Stimulated activated naive CD8-positive, alpha-beta T cell treated with anti-CD3 and anti-CD28 coated beads, Interleukin-15, amount 100 ng/mL, for 72 hours (primary cell): ENCODE data around the gene NXN.
"Not testable (repeated sequence)": the region's sequence is repeated elsewhere in the genome, so short reads cannot be mapped to it uniquely, and the experiment has no call there.

Experiments used
- ATAC-seq: fragments of 150-1000 bp; cut with Tn5 transposase; 2 replicates; pipeline ENCODE4 v1.10.0; 2021; ENCODE audit warnings: mild to moderate bottlenecking, moderate library complexity
- DNase-seq, 2 donors: peaks; one replicate each; pipeline ENCODE4 v3.0.0; 2021 to 2022
- H3K27ac Mint-ChIP-seq, 2 donors: one replicate each; pipeline ENCODE4 v1.8.0; 2022; ENCODE audit warnings: mild to moderate bottlenecking in 2 of 2, mixed read lengths in 2 of 2, moderate library complexity in 2 of 2
- H3K27me3 Mint-ChIP-seq: one replicate; pipeline ENCODE4 v1.8.0; 2022; ENCODE audit warnings: mixed read lengths
- H3K4me1 Mint-ChIP-seq: one replicate; pipeline ENCODE4 v1.8.0; 2022; ENCODE audit warnings: mild to moderate bottlenecking, mixed read lengths
- H3K4me3 Mint-ChIP-seq, 2 donors: one replicate each; pipeline ENCODE4 v1.8.0; 2022; ENCODE audit warnings: mild to moderate bottlenecking in 2 of 2, mixed read lengths in 2 of 2, moderate library complexity in 1 of 2
- H3K9me3 Mint-ChIP-seq, 2 donors: one replicate each; pipeline ENCODE4 v1.8.0; 2022; ENCODE audit warnings: mixed read lengths in 2 of 2

NXN gene

GRCh38 chr17:811051-811784 is 168.4 kb downstream of the NXN start:
- ATAC-seq: no peak
- H3K27ac Mint-ChIP-seq: no peak overlapping the region
- peaks cover 11% of the 10 kb centered on the region for H3K27me3 Mint-ChIP-seq
- DNase-seq: no peak
- H3K4me1 Mint-ChIP-seq: no peaks in the 10 kb centered on the region
- no peak overlapping the region for H3K4me3 Mint-ChIP-seq
- peaks cover 0 to 5% of the 10 kb centered on the region in 2 donors for H3K9me3 Mint-ChIP-seq

- Mint-ChIP-seq H3K9me3 (peaks cover 0 to 4% of the 10 kb centered on the region in 2 donors), H3K4me1 (no peaks in the 10 kb centered on the region)
Observed at GRCh38 chr17:807523-808294, 171.9 kb downstream of the NXN start.

GRCh38 chr17:806781-807522 is 172.6 kb downstream of the NXN start:
- Mint-ChIP-seq H3K4me3 (no peak overlapping the region), H3K27ac (no peak overlapping the region), H3K27me3 (peaks cover 11% of the 10 kb centered on the region), H3K9me3 (no peaks in the 10 kb centered on the region), H3K4me1 (no peaks in the 10 kb centered on the region)
- no peak for ATAC-seq
- no peak for DNase-seq

More at GRCh38 chr17:807523-808294, 171.9 kb downstream of the NXN start:
- Mint-ChIP-seq H3K27me3 (peaks cover 11% of the 10 kb centered on the region), H3K4me3 (no peak overlapping the region), H3K27ac (no peak overlapping the region)
- ATAC-seq (no peak), DNase-seq (no peak)

DNA sequence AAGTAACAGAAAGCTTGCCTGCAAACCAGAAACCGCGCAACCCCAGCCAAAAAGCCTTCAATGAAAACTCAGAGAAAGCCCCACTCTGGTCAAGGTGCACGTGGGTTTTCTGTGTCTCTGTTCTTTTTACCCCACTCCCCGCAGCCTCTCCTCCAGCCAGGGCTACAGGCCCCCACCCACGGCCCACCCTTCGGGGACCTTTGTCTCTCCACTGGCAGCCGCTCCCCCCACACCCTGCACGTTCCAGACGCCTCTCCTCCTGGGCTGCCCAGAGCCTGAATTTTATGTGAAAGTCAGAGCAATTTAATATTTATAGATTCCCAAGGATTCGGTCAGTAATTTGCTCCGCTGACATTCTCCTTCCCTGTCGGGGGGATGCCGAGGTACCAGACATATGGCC is 173.2 kb downstream of the NXN start:
- no peak overlapping the region for H3K4me3 Mint-ChIP-seq
- DNase-seq (no peak), ATAC-seq (no peak)
- no peaks in the 10 kb centered on the region for H3K4me1 Mint-ChIP-seq
- H3K27me3 Mint-ChIP-seq: peaks cover 11% of the 10 kb centered on the region
- H3K27ac Mint-ChIP-seq: no peak overlapping the region
- H3K9me3 Mint-ChIP-seq: no peaks in the 10 kb centered on the region

DNA sequence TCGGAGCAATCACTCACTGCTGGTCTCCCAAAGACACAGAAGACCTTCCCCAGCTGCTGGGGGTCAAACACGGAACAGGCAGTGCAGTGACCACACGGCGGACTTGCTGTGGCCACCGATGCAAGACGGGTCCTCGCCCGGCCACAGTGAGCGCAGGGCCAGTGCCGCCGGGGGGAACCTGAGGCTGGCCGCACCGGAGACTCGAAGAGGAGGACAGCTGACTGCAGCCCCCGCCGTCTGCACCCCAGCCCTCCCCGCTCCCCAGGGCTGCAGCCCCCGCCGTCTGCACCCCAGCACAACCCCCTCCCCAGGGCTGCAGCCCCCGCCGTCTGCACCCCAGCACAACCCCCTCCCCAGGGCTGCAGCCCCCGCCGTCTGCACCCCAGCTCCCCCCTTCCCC is 173.7 kb downstream of the NXN start:
- H3K9me3 Mint-ChIP-seq, H3K27ac Mint-ChIP-seq, H3K4me3 Mint-ChIP-seq, DNase-seq, H3K4me1 Mint-ChIP-seq, ATAC-seq: not testable (repeated sequence)
- H3K27me3 Mint-ChIP-seq: peaks cover 11% of the 10 kb centered on the region

DNA sequence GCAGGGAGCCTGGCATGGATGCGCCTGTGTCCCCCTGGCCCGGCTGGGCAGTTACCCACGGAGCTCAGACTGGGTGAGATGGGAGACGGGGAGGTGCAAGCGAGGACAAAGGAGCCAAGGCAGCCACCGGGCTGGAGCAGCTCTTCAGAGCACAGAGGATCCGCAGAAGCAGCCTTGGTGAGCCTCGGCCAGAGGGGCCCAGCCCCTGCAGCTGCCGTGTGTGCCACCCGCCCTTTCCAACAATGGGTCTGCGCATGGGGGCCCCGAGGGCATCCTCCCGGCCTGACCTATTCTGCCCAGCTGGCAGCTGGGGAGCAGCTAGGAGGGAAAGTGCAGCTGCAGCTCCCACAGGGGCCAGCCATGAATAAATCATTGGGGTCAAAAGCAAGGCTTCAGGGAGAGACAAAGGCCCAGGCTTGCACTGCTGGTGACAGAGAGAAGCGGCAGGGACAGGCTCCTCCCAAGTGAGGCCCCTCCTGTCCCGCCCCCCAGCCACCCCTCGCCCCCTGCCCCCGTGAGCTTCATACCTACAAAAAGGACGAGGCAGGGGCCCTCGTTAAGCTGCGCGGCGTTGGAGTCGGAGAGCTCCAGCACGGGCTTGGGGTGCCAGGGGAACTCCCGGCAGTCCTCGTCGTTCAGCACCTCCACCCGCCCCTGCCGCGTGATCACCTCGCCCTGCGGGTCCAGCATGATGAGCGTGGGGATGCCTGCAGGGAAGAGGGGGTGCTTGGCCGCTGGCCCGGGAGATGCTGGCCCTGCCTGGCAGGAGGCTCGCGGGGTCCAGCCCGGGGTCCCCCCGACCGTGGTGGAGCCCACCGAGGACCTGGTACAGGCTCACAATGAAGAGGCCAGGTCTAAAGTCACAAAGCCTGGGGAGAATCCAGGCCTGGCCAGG is 174.8 kb downstream of the NXN start:
- no peaks in the 10 kb centered on the region for H3K9me3 Mint-ChIP-seq

GRCh38 chr17:802901-803881 is 176.4 kb downstream of the NXN start:
- Mint-ChIP-seq H3K9me3 (no peaks in the 10 kb centered on the region), H3K4me1 (no peaks in the 10 kb centered on the region), H3K27me3 (no peaks in the 10 kb centered on the region), H3K27ac (peak overlapping the region in 1 of 2 donors; percentile 82), H3K4me3 (no peak overlapping the region)
- ATAC-seq: peak; percentile 31
- no peak for DNase-seq

More for the DNA sequence above, 174.8 kb downstream of the NXN start:
- Mint-ChIP-seq H3K27me3 (peaks cover 8% of the 10 kb centered on the region), H3K4me3 (no peak overlapping the region), H3K4me1 (no peaks in the 10 kb centered on the region), H3K27ac (no peak overlapping the region)
- ATAC-seq: no peak
- no peak for DNase-seq

GRCh38 chr17:802481-802880 is 177.1 kb downstream of the NXN start:
- ATAC-seq (no peak), DNase-seq (no peak)
- no peaks in the 10 kb centered on the region for H3K9me3 Mint-ChIP-seq
- H3K4me1 Mint-ChIP-seq: no peaks in the 10 kb centered on the region
- no peak overlapping the region for H3K27ac Mint-ChIP-seq
- no peaks in the 10 kb centered on the region for H3K27me3 Mint-ChIP-seq
- no peak overlapping the region for H3K4me3 Mint-ChIP-seq

- Mint-ChIP-seq H3K4me1 (no peaks in the 10 kb centered on the region), H3K27me3 (no peaks in the 10 kb centered on the region), H3K27ac (no peak overlapping the region), H3K4me3 (no peak overlapping the region), H3K9me3 (no peaks in the 10 kb centered on the region)
- ATAC-seq: no peak
- DNase-seq: no peak
Observed at GRCh38 chr17:801660-802059, 177.9 kb downstream of the NXN start.

GRCh38 chr17:800446-801242 is 178.9 kb downstream of the NXN start:
- no peak overlapping the region for H3K4me3 Mint-ChIP-seq
- no peak overlapping the region for H3K27ac Mint-ChIP-seq
- DNase-seq (no peak), ATAC-seq (no peak)
- H3K27me3 Mint-ChIP-seq: no peaks in the 10 kb centered on the region
- H3K9me3 Mint-ChIP-seq: no peaks in the 10 kb centered on the region
- no peaks in the 10 kb centered on the region for H3K4me1 Mint-ChIP-seq

DNA sequence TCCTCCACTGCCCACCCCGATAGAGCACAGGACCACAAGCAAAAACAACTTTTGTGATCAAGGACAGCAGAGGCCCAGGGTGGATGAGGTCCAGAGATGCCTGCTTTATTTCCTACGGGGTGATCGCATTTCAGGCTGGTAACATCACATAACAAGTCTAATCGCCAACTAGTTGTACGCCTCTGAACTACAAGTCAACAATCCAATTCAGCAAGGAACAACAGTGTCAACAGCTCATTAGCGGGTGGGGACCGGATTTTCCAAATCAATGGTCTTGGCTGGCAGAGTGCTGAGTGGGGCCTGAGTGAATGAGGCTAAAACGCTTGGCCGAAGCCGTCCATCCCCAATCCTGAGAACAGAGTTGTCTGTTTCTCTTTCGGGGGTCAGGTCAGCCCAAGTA is 180.3 kb downstream of the NXN start:
- DNase-seq (no peak), ATAC-seq (no peak)
- no peaks in the 10 kb centered on the region for H3K9me3 Mint-ChIP-seq
- no peak overlapping the region for H3K27ac Mint-ChIP-seq
- no peak overlapping the region for H3K4me3 Mint-ChIP-seq
- peaks cover 8% of the 10 kb centered on the region for H3K4me1 Mint-ChIP-seq
- no peaks in the 10 kb centered on the region for H3K27me3 Mint-ChIP-seq

DNA sequence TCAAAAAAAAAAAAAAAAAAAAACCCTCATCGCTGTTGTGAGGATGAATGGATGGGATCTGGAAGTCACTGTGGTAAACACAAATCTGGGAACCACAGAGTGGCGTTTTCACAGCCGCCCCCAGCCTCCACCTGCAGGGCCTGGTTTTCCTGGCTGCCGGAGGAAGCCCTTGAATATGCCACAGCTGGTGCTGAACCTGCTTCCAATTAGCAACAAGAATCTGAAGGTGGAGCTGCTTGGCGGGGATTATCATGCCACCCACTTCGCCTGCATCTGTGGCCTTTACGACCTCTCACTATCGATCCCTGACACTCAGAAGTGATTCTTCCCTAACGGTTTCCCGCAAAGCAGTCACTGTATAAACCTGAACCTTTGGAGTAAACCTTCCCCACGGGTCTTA is 181.3 kb downstream of the NXN start:
- ATAC-seq (no peak), DNase-seq (no peak)
- no peak overlapping the region for H3K27ac Mint-ChIP-seq
- no peaks in the 10 kb centered on the region for H3K9me3 Mint-ChIP-seq
- peaks cover 8% of the 10 kb centered on the region for H3K4me1 Mint-ChIP-seq
- no peak overlapping the region for H3K4me3 Mint-ChIP-seq
- H3K27me3 Mint-ChIP-seq: no peaks in the 10 kb centered on the region

GRCh38 chr17:797236-797840 is 182.2 kb downstream of the NXN start:
- no peak for ATAC-seq
- Mint-ChIP-seq H3K4me3 (no peak overlapping the region), H3K27ac (no peak overlapping the region), H3K4me1 (peaks cover 8% of the 10 kb centered on the region), H3K27me3 (no peaks in the 10 kb centered on the region), H3K9me3 (no peaks in the 10 kb centered on the region)
- DNase-seq: no peak
